Neural progenitor cell (in vitro differentiated cells): ENCODE measurements around the gene EPN2.

Experiments
- EZH2 ChIP-seq: fragments of 200-600 bp; sonication (generic); IDR thresholded peaks from 2 replicates; pipeline ENCODE4 v1.6.1; 2017; ENCODE audit warnings: antibody characterized with exemption, mild to moderate bottlenecking, moderate library complexity
- TF ChIP-seq, protein P1 (sequence below): fragments of 200-600 bp; sonication (generic); IDR thresholded peaks from 2 replicates; pipeline ENCODE4 v1.5.1; 2017; ENCODE audit warnings: antibody characterized with exemption, mild to moderate bottlenecking

DNA sequence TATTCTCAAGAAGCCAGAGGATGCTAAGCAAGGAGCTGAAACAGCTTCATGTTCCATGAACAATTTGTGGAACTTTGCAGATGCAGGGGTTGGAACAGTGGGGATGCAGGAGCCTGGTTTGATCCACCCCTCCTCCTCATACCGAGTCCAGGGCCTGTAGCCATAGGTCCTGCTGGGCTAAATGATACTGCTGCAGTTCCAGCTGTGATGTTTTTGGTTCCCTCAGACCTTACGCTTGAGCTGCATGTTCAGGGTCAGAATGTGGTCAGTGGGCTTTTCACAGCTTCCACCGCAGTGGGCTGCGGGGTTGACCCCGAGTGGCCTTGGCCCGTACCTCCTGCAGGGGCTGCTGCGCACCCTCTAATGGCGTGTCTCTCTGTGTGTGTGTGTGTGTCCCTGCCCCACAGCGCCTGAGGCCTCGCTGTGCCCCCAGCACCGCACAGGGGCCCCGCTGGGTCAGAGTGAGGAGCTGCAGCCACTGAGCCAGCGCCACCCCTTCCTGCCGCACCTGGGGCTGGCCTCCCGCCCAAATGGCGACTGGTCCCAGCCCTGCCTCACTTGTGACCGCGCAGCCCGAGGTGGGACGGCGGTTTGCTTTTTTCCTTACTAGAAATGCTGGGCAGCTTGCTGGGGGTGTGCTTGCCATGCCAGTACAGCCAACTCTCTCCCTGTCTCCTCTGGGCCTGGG, 48.2 kb downstream of the EPN2 start:
- TF ChIP-seq, protein P1, sequence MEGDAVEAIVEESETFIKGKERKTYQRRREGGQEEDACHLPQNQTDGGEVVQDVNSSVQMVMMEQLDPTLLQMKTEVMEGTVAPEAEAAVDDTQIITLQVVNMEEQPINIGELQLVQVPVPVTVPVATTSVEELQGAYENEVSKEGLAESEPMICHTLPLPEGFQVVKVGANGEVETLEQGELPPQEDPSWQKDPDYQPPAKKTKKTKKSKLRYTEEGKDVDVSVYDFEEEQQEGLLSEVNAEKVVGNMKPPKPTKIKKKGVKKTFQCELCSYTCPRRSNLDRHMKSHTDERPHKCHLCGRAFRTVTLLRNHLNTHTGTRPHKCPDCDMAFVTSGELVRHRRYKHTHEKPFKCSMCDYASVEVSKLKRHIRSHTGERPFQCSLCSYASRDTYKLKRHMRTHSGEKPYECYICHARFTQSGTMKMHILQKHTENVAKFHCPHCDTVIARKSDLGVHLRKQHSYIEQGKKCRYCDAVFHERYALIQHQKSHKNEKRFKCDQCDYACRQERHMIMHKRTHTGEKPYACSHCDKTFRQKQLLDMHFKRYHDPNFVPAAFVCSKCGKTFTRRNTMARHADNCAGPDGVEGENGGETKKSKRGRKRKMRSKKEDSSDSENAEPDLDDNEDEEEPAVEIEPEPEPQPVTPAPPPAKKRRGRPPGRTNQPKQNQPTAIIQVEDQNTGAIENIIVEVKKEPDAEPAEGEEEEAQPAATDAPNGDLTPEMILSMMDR = no peak
- TF ChIP-seq EZH2 = no peak
